Retina (tissue), 1 donor: ENCODE results near the gene PCNX2.

Experiments
- DNase-seq: peaks from one replicate; pipeline ENCODE4 v3.0.0-alpha.2; 2016

The PCNX2 gene

DNA sequence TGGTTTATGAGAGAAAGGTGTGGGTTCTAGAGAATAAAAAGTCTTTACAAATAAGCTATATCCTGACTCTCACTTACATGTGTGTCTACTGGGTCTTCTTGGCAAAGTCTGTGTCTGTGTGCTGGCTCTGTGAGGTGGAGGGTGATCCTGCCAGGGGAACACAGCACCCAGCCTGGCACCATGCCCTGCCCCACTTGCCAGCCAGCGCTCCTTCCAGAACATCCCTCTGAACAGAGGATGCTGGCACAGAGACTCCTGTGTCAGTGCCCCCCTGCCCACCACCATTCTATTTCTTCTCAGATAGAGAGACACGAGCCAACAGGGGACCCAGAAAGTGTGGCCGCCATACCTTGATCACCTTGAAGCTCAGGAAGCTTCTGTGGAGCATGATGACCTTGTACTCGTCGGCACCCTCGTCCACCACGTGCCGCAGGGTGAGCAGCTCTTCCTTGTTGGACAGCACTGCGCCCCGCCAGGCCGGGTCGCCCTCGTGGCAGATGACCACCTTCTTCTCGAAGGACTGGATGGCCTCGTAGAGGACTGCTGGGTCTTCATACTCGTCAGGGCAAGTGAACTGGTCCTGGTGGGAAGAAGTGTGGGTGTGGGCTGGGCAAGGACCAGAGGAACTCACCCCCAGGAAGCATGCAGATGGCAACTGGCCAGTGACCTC lies 295.4 kb downstream of the PCNX2 start:
- DNase-seq: no peak

DNA sequence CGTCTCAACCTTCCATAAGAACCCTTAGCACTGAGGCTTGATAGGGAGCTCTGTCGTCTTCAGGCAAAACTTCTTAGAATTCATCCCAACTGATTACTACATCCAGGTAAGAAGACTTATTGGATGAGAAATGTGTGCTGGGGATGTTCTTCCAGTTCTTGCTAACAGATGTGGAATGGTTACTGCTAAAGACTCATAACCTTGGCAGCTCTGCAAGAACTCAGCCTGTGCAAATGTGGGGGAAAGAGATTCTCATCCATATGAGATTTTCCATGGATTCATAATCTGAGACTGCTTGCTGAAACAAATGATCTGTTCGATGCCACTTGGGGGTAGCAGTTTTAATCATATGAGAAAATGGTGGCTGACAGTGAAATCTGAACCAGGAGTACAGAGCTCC lies 296.9 kb downstream of the PCNX2 start:
- no peak for DNase-seq

DNA sequence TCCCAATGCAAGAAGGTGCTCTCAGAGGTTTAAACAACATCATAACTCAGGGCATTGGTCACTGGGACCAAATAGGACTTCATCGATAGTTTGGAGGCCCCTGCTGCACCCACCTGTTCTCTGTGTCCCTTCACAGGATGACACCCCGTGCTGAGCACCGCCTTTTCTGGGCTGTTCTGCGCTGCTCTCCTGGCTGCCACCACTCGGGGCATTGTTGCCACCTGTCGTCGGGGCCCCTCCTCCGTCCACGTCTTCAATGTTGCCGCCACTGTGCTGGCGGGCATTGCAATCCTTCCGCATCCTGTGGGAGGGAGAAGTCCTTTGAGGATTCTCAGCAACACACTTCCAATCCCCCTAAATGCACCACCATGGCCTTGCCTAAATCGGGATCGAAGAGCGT lies 297.4 kb downstream of the PCNX2 start:
- no peak for DNase-seq

DNA sequence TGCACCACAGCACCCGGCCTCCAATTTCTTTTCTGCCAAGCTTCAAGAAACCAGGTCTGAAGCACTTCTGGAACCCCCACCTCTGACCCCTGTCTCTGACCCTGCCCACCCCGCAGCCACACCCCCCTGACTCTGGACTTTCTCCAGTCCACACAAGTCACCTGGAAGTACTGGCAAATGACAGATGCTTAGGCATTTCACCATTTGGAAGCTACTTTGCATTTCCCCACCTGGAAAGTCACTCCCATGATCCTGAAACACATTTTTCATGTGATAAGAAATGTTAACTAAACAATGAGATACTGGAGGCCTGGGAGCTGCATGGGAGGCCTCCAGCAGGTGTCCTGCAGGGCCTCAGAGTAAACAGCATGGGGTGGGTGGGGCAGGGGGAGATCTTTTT lies 299.4 kb downstream of the PCNX2 start:
- DNase-seq: no peak

DNA sequence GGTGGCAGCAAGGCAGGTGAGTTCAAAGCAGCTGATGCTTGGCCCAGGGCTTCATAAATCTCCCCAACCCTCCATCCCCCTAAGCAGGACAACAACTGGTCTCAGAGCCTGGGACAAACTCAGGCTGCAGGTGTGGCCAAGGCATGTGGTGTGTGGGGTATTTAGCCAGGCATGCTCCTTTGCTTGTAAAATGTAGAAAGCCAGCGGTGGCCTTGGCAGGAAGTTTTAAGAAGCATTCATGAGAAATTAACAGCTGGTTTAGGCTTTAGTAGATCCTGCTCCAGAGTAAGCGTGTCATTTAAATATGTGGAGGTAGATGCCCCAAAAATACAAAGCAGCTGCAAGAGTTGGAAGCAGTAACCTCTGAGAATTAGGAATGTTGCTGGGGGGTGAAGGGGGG lies 300.3 kb downstream of the PCNX2 start:
- no peak for DNase-seq

DNA sequence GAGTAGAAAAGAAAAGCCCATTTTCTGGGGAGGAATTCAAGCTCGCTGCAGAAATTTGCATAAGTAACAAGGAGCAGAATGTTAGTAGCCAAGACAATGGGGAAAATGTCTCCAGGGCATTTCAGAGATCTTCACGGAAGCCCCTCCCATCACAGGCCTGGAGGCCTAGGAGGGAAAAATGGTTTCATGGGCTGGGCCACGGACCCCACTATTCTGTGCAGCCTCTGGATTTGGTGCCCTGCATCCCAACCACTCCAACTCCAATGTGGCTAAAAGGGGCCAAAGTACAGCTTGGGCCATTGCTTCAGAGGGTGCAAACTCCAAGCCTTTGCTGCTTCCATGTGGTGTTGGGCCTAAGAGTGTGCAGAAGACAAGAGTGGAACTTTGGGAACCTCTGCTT lies 302.0 kb downstream of the PCNX2 start:
- no peak for DNase-seq

DNA sequence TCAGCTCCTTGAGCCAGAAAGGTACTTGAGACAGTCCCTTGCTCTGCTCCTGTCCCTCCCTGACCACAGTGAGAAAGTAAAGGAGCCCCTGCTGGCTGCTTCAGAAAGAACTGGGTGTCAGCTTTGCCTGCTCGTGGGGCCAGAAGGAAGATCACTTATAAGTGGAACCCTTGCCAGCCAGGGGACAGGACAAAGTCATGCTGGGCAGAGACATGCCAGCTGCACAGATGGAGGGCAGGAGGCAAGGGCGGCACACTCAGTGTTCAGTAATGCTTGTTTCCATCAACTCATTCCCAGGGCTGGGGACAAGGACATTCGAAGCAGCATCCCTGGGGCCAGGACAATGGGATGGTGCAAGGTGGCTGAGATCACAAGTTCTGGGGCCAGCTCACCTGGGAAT lies 303.3 kb downstream of the PCNX2 start:
- no peak for DNase-seq

DNA sequence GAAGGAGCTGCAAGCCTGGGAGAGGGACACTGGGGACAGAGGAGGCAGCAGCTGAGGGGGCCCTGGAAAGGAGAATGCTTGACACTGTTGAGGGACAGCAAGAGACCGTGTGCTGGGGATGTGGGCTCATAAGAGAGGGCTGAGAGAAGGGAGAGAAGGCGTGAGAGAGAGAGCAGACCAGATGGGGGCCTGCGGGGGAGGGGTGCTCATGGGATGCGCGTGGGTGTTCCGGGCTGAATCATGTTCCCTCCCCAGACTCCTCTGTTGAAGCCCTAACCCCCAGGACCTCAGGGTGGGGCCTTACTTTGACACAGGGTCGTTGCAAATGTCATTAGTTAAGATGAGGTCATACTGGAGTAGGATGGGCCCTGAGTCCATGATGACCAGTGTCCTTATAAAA lies 304.3 kb downstream of the PCNX2 start:
- DNase-seq: no peak

DNA sequence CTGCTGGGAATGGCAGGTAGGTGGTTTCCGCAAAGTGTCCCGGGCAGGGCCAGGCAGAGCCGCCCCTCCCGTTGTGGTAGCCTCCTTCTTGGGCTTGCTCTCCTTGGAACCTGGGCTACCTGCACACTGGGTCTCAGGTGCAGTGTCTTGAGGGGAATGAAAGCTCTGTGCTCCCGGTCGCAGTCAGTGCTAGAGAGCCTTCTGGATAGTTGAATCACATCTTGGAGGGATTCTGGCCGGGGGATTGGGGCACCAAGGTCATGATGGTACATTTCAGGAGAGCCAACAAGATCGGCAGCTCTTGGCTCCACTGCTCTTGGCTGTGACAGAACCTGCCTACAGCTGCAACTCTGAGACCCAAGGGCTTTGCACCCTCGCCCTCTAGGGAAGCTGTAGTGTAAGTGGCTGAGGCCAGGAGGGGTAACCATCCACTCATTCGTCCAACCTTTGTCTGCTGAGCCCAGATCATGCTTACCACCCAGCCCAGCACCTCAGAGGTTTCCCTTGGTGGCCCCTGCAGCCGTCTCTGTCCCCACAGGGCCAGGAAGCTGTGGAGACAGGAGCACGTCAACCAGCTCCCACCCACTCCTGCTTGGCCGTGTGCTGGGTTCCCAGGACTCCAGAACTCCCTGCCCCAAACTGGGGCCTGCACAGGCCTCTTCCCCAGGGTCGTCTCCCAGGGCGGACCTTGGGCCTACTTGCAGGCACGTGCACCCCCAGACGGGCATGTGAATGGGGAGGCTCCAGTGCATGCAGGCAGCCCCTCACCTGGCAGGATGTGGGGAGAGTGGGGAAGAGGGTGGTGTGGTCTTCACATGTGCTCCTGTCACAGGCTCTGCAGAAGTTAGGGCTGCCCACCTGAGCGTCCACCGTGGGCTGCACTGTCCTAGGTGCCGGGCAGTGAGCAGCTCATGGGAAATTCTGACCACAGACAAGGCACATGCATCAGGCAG lies 305.1 kb downstream of the PCNX2 start:
- DNase-seq: no peak

DNA sequence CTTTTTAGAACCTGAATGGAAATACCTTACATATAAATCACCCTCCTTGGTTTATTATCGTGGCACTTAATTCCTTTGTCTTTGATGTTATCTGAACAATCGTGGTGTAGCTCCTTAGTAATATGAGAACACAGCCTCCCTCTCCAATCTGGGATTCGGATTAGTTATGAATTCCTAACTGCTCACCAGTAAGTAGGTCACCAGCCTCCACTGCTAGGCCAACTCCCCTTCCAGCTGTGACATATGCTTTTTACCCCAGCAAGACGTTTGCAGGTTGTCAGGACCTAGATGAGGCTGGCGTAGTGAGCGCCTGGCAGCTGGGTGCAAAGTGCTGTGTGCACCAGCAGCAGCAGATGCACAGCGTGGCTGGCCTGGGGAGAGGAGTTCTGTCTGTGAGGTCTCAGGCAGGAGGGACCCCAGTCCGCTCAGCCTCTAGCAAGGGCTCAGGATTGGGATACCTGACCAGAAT lies 306.9 kb downstream of the PCNX2 start:
- peak; percentile 69 for DNase-seq

DNA sequence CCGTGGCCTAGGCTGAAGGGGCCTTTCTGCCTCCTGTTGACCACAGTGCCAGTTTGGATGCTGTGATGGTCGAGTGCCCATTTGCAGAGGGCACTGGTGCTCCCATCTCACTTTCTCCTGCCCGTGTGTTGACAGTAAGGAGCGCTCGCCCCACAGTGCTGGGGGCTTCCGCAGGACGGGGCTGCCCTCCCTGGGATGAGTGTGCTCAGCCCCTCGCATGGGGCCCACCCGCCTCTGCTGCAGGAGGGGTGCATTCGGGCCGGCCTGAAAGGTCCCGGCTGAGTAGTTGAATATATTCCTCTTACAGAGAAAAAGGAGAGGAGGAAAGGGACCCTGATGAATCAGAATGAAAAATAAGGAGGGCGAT lies 307.8 kb downstream of the PCNX2 start:
- DNase-seq: no peak

DNA sequence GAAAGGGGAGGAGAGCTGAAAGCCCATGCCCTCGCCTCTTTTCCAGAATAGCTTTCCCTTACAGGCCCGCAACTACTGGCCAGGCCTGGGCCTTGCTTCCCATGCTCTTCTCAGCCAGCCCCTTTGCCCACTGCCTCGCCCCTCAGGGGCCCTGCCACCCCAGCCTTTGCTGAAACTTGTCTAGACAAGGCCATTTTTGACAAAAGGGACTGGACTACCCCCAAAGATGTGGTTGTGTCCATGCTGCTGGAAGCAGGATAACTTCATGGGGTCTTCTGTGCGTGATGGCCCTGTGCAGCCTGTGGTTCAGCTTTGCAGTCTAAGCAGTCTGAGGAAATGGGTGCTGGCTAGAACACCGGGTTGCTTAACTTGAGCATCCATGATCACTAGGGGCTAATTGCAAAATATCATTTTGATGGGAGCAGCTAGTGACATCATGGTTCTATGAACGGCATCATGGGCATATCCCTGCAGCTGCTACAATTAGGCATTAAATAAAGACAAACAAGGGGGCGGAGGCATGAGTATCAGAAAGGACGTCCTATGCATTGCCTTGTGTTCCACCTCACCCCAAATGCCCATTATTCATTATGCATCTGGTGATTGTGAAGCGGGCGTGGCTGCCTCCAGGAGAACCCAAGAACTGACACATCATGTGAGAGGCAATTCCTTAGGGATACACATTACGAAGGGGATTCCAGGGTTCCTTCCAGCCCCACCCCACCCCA lies 308.3 kb downstream of the PCNX2 start:
- no peak for DNase-seq

DNA sequence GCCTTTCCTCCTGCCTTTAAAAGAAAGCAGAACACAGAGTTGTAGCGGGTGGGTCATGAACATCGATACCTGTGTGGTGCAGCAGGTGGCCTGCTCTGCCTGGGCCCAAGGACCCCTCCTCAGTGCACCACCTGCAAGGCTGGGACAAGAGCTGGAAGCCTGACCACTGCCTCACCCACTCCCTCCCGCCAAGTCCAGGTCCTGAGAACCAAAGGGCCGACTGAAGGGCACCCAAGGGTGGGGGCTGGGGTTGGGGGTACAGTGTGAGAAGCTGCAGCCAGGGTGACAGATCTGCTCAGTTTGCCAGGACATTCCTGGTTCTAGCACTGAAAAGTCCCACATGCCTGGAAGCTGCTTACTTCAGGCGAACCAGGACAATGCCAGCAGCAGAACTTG lies 309.0 kb downstream of the PCNX2 start:
- no peak for DNase-seq

DNA sequence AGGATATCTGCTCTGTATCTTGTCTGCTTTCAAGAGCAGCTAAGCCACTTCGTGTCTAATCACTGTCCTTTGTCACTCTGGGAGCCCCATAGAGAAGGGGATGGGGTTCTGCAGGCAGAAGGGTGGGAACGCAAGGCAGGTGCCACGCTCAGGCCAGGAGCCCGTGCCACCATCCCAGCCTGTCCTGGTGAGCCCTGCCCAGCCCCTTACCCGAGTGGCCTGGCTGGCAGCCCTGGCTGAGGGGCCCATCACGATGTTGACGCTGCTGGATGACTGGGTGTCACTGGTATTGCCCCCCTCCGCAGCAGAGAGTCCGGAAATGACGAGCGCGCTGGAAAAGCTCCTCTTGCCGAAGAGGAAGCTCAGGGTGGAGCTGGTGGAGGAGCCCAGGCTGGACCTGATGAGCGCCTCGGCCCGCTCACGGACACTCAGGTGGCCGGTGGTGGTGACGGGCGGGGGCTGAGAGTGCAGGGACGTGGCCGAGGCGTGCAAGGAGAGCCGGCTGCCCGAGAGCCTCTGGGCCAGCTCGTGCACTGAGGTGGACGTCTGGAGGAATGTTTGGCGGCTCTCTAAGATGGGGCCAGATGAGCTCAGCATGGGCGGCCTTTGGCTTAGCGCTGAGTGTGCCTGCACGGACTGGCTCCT lies 309.5 kb downstream of the PCNX2 start:
- DNase-seq: no peak

DNA sequence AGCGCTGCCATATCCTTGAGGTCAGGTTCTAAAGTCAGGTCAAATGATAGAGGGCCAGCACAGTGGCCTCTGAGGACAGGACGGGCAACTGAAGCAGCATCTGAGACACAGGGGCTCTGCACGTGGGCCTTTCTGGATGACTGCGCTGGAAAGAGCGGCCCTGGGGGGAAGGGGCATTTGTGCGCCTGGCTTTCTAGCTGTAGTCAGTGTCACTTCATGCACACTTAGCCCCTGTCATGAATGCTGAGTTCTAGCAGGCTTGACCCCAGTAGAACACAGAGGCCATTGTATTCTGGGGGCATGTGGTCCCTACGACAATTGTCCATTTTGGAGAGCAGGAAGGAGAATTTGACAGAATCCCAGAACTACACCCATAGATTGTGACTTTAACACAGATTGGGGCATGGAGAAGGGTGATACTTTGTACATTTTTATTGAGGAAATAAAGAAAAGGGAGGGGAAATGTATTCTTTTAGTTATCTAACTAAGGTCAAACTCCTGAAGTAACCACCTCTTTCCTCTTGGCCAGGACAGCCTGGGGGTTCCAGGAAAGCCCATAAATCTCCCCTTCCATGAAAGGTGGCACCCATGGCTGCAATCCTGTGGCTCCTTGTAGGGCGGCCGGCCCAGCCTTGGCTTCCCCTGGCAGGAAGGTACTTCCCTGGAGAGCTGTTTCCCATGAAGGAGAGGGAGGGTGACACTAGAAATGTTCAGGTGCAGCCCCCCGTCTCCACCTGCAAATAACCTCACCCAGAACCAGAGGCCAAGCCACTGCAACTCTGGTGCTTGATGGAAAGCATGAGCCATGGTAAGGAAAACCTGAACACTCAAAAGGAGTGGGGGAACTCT lies 310.7 kb downstream of the PCNX2 start:
- no peak for DNase-seq

DNA sequence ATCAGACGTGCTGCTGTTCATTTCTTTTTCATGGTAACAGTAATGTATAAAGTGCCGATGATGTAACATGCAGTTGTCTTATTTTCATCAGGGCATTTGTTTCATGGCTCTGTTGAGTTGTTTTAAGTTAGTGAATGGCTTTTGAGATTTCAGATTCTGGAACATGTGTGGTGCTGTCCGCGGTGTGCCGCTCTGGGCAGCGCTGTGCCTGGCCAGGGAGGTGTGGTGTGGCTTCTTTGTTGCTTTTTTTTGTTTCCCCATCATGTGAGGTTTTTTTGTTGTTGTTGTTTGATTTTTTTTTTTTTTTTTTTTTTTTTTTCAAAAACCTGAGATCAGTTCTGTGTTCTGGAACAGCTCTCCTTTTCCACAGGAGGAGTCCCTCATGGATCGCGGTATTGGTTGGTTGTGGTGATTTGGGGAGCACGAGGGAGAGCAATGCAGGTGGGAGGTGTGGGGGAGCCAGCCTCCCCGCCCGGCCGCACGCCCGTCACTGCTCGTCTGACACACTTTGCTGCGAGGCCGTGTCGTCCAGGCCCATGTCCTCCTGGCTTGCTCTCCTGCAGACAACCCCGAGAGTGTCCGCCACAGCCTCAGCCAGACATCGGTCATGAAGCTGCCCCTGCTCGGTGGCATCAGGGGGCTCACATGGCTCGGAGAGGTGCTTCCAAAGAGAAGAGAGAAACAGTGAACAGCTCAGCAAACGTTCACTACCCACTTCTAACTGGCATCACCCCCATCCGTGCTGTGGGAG lies 311.5 kb downstream of the PCNX2 start:
- DNase-seq: no peak

DNA sequence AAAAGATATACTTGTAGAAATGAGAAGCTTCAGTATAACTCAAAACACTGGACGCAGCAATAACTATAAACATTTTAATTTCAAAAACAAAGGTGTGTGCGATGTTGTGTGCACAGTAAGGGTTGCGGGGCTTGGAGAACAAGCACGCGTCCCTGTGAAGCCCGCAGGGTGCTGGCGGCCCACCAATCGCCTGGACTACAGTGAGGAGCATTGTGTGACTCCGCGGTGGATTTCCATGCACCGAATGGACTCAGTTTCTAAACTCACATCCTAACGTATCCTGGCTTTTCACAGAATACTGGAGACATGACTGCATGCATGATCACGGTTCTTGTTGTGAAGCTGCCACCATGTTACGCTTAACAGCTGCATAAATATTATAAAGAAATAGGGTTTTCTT lies 312.1 kb downstream of the PCNX2 start:
- no peak for DNase-seq

DNA sequence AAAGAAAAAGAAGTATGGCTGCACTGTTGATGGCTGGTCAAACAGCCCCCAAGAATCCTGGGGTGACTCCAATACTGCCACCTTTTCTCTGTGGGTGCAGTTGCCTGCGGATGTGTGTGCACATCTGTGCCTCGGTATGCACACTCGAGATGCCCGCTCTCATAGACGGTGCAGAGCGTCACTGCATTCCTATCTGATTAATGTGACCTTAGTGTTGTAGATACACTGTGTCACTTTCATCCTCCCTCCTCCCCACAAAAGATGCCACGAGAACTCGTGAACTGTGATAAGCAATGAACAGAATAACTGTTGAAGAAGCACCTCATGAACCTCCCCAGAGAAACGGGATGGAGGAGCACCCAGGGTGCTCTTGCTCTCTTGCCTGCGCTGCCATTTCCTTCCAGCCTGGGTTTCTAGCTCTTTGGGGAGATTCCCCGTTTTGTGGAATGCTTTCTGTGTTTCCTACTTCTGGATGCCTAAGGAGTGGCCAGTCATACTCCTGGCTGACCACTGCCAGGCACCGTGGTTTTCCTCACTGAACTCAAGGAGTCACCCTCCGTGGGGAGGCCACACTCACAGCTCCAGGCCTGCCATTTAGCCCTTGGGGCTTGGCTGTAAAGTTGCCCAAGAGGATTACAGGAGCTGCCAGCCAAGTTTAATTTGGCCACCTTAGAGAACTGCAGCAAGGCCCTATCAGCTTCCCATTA lies 313.1 kb downstream of the PCNX2 start:
- DNase-seq: no peak

DNA sequence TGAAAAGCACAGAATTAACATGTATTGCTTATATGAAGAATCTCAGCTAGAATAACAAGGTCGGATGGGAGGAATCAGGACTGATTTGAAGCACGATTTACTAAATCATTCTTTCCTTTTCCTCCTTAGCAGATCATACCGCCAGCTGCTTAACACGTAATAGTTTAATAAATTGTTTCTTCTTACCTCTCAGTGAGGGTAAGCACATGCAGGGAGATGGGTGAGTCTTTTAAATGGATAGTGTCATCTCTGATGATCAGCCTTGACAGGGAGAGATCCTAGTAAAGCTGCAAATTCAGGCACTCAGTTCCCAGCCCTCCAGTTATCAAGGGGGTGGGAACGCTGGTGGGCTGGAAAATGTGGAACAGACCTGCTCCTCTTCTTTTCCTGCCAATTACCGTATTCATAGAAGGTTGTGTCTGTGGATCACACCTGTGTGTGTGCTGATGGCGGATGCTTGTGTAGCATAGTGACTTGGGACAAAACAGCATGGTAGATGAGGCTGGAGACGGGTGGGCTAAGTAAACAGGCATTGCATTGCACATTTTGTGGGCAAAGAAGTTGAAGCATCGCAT lies 314.5 kb downstream of the PCNX2 start:
- DNase-seq: no peak

DNA sequence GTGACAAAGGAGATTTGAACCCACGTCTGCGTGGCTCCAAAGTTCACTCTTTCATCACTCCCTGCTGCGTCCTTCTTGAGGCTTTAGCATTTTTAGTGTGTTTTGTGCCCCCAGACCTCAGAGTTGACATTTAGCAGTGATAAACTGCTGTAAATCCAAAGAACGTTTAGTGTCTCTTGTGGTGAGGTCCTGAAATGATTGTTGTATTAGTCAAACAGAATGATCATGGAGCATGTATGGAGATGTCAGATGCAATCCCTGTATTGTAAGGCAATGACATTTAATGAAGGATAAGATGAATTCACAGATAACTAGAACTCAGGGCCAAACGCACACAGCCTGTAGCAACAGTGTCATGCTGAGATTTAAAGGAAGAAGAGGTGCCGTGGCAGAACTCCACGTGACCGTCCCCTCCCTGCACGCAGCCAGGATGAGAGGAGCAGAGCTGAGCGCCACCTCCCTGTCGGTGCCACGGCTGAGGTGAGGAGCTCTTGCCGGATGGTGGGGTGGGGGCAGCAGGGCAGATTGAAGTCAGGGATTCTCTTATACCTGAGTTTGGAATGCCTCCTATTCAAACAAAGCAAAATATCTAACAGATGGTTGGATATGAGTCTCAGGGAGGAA lies 315.1 kb downstream of the PCNX2 start:
- DNase-seq: no peak
